ENCODE data around the gene TBRG4.

Gene TBRG4

DNA sequence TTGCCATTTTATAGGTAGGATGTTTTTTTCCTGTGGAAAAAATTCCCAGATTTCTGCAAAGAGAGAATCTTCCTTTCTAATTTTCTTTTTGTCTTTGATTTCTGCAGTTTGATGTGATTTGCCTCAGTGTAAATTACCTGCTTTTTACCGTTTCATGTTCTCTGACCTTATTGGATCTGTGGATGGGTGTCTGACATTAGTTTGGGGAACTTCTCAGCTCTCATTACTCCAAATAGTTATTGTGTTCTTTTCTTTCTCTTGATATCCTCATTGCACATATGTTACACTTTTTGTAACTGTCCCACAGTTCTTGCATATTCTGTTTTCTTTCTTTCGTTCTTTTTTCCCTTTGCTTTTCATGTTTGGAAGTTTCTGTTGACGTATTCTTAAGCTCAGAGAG lies 51.2 kb downstream of the TBRG4 start:
- no peak for DNase-seq (ENCODE audit: low spot score)

DNA sequence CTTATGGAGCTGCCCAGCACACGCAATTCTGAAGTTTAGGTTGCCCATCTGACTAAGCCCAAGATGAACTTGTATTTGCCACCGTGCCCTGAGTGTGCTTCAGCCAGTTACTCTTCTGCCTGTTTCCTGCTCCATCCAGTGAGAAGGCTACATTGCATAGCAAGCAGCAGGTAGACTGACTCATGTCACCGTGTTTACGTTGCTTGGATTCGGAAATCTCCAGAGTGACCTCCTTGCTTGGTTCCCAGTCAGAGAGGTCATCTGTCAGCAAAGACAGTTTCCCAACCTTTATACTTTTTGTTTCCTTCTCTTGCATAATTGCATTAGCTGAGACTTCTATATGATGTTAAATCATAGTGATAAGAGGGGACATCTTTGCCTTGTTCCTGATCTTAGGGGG lies 53.6 kb downstream of the TBRG4 start:
- no peak for DNase-seq (ENCODE audit: low spot score)

DNA sequence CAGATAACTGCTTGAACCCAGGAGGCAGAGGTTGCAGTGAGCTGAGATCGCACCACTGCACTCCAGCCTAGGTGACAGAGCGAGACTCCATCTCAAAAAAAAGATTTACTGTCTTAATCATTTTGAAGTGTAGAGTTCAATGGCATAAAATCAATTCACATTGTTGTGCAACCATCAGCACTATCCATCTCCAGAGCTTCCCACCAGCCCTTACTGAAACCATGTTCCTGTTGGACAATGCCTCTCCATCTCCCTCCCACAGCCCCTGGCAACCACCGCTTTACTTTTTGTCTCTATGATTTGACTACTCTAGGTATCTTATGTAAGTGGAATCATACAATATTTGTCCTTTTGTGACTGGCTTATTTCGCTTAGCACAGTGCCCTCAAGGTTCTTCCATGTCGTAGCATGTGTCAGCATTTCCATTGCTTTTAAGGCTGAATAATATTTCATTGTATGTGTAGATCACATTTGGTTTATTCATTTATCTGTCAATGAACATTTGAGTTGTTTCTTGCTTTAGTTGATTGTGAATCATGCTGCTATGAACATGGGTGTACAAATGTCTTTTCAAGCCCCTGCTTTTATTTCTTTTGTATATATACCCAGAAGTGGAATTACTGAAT lies 55.8 kb downstream of the TBRG4 start:
- DNase-seq (ENCODE audit: low spot score) = no peak

DNA sequence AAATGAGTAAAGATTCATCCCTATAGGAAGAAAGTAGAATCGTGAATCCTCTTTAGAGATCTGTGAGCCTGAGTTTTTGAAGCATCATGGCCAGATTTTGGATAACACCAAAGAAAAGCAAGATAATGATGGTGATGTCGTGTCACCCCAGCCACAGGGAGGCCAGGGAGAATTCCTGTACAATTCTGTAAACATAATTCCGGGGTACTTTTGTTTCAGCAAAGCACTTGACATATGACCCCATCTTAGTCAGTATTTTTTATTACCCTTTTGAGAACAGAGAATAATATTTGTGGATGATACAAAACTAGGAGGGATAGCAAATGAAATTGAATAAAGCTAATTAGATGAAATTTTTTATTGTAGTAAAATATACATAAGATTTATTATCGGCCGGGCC lies 56.5 kb downstream of the TBRG4 start:
- DNase-seq (ENCODE audit: low spot score) = no peak

DNA sequence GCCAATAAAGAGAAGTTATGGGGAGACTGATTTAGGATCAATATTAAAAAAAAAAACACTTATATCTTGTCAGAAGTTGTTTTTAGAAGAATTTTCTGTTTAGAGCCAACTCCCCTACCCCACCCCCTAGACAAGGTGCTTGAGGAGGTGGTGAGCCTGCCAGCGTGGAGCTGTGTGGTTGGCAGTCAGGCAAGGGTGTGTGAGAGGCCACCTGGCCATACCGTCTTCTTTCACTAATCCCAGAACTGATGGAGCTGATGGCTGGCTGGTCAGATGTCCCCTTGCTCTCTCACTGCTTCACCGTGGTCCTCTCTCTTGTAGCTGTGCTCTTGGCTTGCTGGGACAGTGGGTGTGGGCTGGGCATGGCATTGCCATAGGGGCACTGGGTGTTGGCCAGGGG lies 57.1 kb downstream of the TBRG4 start:
- DNase-seq (ENCODE audit: low spot score) = no peak

DNA sequence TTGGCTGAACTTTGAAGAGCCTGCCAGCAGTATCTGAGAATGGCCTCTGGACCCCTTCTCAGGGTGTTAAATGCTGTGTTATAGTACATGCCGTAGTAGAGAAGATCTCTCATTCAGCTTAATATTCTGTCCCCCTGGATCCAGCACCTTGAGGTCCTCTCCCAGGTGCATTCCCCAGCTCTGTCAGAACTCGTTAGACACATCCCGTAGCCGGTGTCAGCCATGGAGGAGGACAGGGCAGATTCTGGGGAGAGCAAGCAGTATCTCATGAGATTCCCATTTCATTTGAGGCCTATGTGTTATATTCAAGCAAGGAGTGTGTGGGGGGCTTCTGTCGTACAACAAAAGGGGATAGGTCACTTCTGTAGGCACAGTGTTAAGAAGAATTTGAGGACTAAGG lies 57.6 kb downstream of the TBRG4 start:
- DNase-seq (ENCODE audit: low spot score) = no peak

DNA sequence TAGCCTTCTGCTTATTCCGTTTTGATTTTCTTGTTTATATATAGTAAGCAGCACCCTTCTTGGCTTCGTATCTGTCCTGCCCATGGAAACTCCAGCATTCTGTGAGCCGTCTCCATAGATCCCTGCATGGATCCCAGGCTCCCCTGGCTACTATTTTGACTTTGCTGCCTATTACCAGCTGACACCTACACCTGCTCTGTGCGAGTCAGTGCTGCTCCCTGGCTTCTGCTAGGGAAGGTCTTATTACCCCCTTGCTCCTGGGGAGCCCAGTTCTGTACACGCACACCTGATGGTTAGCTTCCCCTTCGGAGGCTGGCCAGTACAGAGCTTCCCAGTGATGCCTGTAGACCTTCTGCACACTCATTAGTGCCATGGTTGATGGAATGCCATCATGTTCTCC lies 58.1 kb downstream of the TBRG4 start:
- no peak for DNase-seq (ENCODE audit: low spot score)

DNA sequence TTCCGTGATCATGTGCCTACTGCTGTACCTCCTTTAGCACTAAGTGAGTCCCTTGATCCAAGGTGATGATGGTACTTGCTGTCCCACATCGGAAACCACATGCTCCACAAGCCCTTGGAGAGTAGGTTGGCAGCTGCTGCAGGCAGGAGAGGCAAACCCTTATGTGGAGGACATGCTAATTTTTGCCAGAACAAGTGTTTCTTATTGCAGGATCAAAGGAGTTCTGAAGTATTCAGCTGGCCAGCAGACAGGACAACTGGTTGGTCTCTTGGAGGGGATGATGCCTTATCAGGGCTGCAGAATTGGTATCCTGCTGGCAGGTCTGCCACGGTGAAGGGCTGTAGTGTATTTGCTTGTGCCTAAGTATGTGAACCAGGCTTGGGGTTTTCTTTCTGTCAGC lies 59.5 kb downstream of the TBRG4 start:
- no peak for DNase-seq (ENCODE audit: low spot score)

DNA sequence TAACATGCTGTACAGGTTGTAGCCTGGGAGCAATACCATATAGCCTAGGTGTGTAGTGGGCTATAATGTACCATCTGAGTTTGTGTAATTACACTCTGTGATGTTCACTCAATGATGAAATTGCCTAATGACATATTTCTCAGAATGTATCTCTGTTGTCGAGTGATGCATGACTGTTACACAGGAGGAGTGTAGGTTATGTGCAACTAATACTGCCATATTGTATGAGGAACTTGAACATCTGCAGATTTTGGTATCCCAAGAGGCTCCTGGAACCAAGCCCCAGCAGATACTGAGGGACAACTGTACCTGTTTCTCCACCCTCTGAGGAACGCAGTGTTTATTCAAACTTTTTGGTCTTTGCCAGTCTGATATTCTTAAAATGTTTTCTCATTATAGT lies 61.3 kb downstream of the TBRG4 start:
- no peak for DNase-seq (ENCODE audit: low spot score)

Small RNA genes lying within 50 kb of the gene (small RNA-seq; reads per million reads assigned to genes)
- gene SNORA5A (4.8 reads per million in 2 experiments), gene SNORA5B (0 reads per million in 2 experiments), gene SNORA5C (3.9 to 82.0 reads per million in 2 experiments)

Measured in SK-N-DZ (cell line).